OCI-LY7 (cell line): ENCODE results near the gene SRCIN1. TPM values are rescaled to one million over a fixed set of nuclear protein-coding genes. Genes with fewer than 3 reads are reported as not detected.
"Not testable (repeated sequence)": the region's sequence is repeated elsewhere in the genome, so short reads cannot be mapped to it uniquely, and the experiment has no call there.

Experiments
- BruUV-seq: library from RNA; stranded (reverse); fragments of 400-500 nt; replicated peaks from 2 replicates; lab custom pipeline; 2021; lab: Mats Ljungman, UMichigan
- CTCF ChIA-PET: fragments of 300-600 bp; sonication (Branson Sonifier 250); formaldehyde crosslinking; loops from one replicate; lab custom pipeline; 2022; ENCODE audit warnings: antibody characterized with exemption; ENCODE audit not compliant: unreplicated experiment; lab: Charles Lee
- POLR2A ChIA-PET: fragments of 300-600 bp; sonication (Branson Sonifier 250); formaldehyde crosslinking; loops from one replicate; lab custom pipeline; 2022; ENCODE audit warnings: antibody characterized with exemption; lab: Charles Lee
- DNase-seq: peaks from one replicate; pipeline ENCODE4 v3.0.0-alpha.2; 2015; ENCODE audit warnings: low spot score
- H2AFZ ChIP-seq: fragments of 200-600 bp; sonication (generic), shearing (Covaris generic); 2 replicates; pipeline ENCODE4 v1.6.1; 2014; ENCODE audit warnings: mild to moderate bottlenecking, antibody characterized with exemption, low read length, moderate library complexity
- H3K27ac ChIP-seq: fragments of 200-600 bp; sonication (generic); 2 replicates; pipeline ENCODE4 v1.5.1; 2014; ENCODE audit warnings: mixed run types, low read depth, mild to moderate bottlenecking, moderate library complexity, low read length, inconsistent platforms; ENCODE audit not compliant: poor library complexity, severe bottlenecking
- H3K36me3 ChIP-seq: fragments of 200-600 bp; sonication (generic); 2 replicates; pipeline ENCODE4 v1.6.1; 2014; ENCODE audit warnings: mild to moderate bottlenecking, antibody characterized with exemption, low read length, moderate library complexity, mixed read lengths; ENCODE audit not compliant: insufficient read depth
- H3K4me1 ChIP-seq: fragments of 200-600 bp; sonication (generic); 2 replicates; pipeline ENCODE4 v1.5.1; 2014; ENCODE audit warnings: mild to moderate bottlenecking, low read length; ENCODE audit not compliant: insufficient read depth, poor library complexity, severe bottlenecking
- H3K4me2 ChIP-seq: fragments of 200-600 bp; sonication (generic); 2 replicates; pipeline ENCODE4 v1.6.1; 2014; ENCODE audit warnings: mild to moderate bottlenecking, low read length
- H3K4me3 ChIP-seq: fragments of 200-600 bp; sonication (generic); 2 replicates; pipeline ENCODE4 v1.5.1; 2014; ENCODE audit warnings: mild to moderate bottlenecking, low read depth, low read length; ENCODE audit not compliant: poor library complexity, severe bottlenecking
- H3K79me2 ChIP-seq: fragments of 200-600 bp; sonication (generic); 2 replicates; pipeline ENCODE4 v1.6.1; 2016; ENCODE audit warnings: low read depth, mild to moderate bottlenecking, low read length, moderate library complexity, mixed read lengths; ENCODE audit not compliant: insufficient read depth
- H3K9me2 ChIP-seq: fragments of 200-600 bp; sonication (generic); 2 replicates; pipeline ENCODE4 v1.6.1; 2016; ENCODE audit warnings: mild to moderate bottlenecking, low read length, mixed read lengths; ENCODE audit not compliant: insufficient read depth
- H3K9me3 ChIP-seq: fragments of 200-600 bp; sonication (generic); 2 replicates; pipeline ENCODE4 v1.6.1; 2014; ENCODE audit warnings: mild to moderate bottlenecking, mixed run types, low read length, mixed read lengths
- H4K20me1 ChIP-seq: fragments of 200-600 bp; sonication (generic); 2 replicates; pipeline ENCODE4 v1.6.1; 2014; ENCODE audit warnings: mild to moderate bottlenecking, antibody characterized with exemption, low read length, moderate library complexity, mixed read lengths; ENCODE audit not compliant: insufficient read depth
- CTCF ChIP-seq: fragments of 200-600 bp; sonication (generic); conservative IDR thresholded peaks from 2 replicates; pipeline ENCODE4 v1.5.1; 2014; ENCODE audit warnings: mild to moderate bottlenecking, antibody characterized with exemption, low read length, moderate library complexity, mixed read lengths
- EZH2phosphoT487 ChIP-seq: fragments of 200-600 bp; sonication (generic); IDR thresholded peaks from 2 replicates; pipeline ENCODE4 v1.6.1; 2018; ENCODE audit warnings: low read depth, borderline replicate concordance, mild to moderate bottlenecking, mixed run types, antibody characterized with exemption, low read length, moderate library complexity, mixed read lengths
- intact Hi-C: fragments of 100-400 bp; cut with micrococcal nuclease; formaldehyde crosslinking; loops from one replicate; pipeline ENCODE4 v1.10.0; 2022; ENCODE audit not compliant: unreplicated experiment
- total RNA-seq, 2 experiments: library from RNA; depleted of rRNA in 1 of 2; stranded (reverse); fragments of >200 nt in 1 of 2; shearing (Covaris generic) in 1 of 2; gene quantifications; 2 replicates each; pipeline ENCODE4 v1.2.3, GENCODE V29; 2014 to 2022

Gene SRCIN1
- total RNA-seq, 2 experiments from 2014 or later = 1.5 to 4.6 TPM

GRCh38 chr17:38526526-38526925 is 79.2 kb downstream of the SRCIN1 start:
- H3K9me3 ChIP-seq, CTCF ChIA-PET, H3K27ac ChIP-seq, intact Hi-C loops, H3K36me3 ChIP-seq, H3K4me3 ChIP-seq, H3K79me2 ChIP-seq, H2AFZ ChIP-seq, H3K4me2 ChIP-seq, POLR2A ChIA-PET, H3K4me1 ChIP-seq, H4K20me1 ChIP-seq, DNase-seq, H3K9me2 ChIP-seq, BruUV-seq: not testable (repeated sequence)

GRCh38 chr17:38512473-38513058 is 93.2 kb downstream of the SRCIN1 start:
- ChIA-PET POLR2A (no interaction called here), CTCF (interaction anchor here (0.5 kb wide), 1 partner anchor 1447 kb away, joined by 3 read pairs; no protein-coding TSS in a partner anchor)
- no peak overlapping the region for H2AFZ ChIP-seq
- intact Hi-C loops = no loop called here
- no peak overlapping the region for H3K4me3 ChIP-seq
- no peaks in the 10 kb centered on the region for H4K20me1 ChIP-seq
- no peaks in the 10 kb centered on the region for H3K9me2 ChIP-seq
- H3K27ac ChIP-seq = no peak overlapping the region
- H3K36me3 ChIP-seq = no peaks in the 10 kb centered on the region
- BruUV-seq = no TSS peak
- DNase-seq = no peak
- no peaks in the 10 kb centered on the region for H3K4me1 ChIP-seq
- no peak overlapping the region for H3K4me2 ChIP-seq
- TF ChIP-seq EZH2phosphoT487 = no peak
- no peak for TF ChIP-seq CTCF
- H3K79me2 ChIP-seq = no peaks in the 10 kb centered on the region
- H3K9me3 ChIP-seq = no peaks in the 10 kb centered on the region

GRCh38 chr17:38511150-38512108 is 94.3 kb downstream of the SRCIN1 start:
- Histone ChIP-seq H4K20me1 (no peaks in the 10 kb centered on the region), H3K36me3 (no peaks in the 10 kb centered on the region), H3K27ac (no peak overlapping the region), H3K79me2 (no peaks in the 10 kb centered on the region), H3K9me2 (no peaks in the 10 kb centered on the region), H2AFZ (no peak overlapping the region), H3K4me3 (no peak overlapping the region), H3K4me2 (no peak overlapping the region), H3K9me3 (no peaks in the 10 kb centered on the region), H3K4me1 (no peaks in the 10 kb centered on the region)
- CTCF ChIA-PET = no interaction called here
- POLR2A ChIA-PET = no interaction called here
- no peak for TF ChIP-seq EZH2phosphoT487
- no peak for TF ChIP-seq CTCF
- no TSS peak for BruUV-seq
- intact Hi-C loops = no loop called here
- no peak for DNase-seq
